ENCODE results near the gene WNT5A.

Gene WNT5A

GRCh38 chr3:55442861-55443260 lies 44.2 kb downstream of the WNT5A start:
- no peak for DNase-seq

DNA sequence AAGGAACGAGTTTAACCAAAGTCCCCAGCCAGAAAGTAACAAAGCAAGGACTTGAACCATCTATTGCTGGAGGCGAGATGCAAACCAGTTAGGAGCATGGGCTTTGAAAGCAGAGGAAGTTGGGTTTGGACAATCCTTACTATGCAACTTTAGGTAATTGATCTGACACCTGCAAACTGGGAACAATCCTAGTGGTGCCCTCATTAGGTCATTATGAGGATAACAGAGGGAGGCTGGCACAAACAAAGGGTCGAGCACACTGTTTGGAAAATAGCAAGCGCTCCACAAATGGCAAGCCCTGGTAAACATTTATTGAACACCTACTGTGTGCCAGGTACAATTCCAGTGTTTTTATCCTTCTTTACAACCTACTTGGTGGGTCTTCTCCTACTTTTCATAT lies 45.6 kb downstream of the WNT5A start:
- no peak for DNase-seq

GRCh38 chr3:55440104-55440708 lies 46.9 kb downstream of the WNT5A start:
- no peak for DNase-seq

- DNase-seq, result no peak
Measured at GRCh38 chr3:55439657-55440056, 47.4 kb downstream of the WNT5A start.

DNA sequence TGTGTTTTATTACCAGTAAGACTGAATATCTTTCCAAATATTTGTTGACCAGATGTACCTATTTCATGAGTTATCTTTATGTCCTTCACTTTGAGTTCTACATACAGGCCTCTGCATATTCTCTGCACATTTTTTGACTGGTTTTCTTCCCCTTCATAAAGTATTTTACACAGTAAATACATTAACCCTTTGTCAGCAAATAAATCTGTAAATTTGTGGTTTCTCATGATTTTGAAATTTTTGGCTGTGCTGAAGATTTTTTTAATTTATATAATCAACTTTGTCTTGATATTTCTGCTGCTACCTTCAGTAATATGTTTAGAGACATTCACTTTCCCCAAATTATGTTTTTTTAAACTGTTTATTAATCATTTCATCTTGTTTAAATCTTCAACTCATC lies 50.5 kb downstream of the WNT5A start:
- DNase-seq, result no peak

DNA sequence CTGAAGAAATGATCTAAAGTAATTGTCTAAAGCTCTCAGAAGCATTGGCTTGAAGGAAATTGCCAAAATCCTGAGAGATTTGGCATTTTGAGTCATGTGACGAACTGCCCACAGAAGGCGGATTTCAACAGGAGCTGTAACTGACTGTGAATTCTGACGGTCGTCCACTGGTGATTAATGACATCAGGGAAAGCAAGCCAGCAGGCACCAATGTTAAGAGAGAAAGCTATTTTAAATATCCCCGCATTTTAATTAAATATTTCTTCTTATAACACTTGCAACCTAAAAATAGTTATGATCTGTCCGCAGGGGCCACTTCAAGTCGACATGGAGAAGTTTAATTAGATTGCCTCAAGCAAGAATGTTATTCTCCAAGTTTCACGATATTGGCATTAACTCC lies 51.6 kb downstream of the WNT5A start:
- no peak for DNase-seq

GRCh38 chr3:55434789-55435188 lies 52.3 kb downstream of the WNT5A start:
- no peak for DNase-seq

- no peak for DNase-seq
Measured at GRCh38 chr3:55431041-55431440, 56.1 kb downstream of the WNT5A start.

GRCh38 chr3:55427739-55428138 lies 59.4 kb downstream of the WNT5A start:
- DNase-seq, result no peak

DNA sequence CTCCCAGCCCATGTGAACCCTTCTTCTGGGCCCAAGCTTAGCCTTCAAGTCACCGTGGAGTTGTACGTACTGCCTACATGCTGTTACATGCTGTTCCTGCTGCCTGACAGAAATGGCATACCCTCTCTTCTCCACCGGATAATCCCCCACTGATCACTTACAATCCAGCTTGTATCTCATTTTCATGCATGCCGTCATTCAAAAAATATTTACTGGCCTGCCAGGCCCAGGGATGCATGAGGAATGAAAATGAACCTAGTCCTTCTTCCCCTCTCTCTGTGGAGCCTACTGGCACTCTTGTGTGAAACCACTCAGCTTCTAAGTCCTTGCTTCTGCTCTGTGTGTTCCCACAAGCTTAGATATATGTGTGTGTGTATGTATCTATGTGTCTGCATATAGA lies 60.6 kb downstream of the WNT5A start:
- no peak for DNase-seq

GRCh38 chr3:55423782-55424181 lies 63.3 kb downstream of the WNT5A start:
- DNase-seq, result no peak

DNA sequence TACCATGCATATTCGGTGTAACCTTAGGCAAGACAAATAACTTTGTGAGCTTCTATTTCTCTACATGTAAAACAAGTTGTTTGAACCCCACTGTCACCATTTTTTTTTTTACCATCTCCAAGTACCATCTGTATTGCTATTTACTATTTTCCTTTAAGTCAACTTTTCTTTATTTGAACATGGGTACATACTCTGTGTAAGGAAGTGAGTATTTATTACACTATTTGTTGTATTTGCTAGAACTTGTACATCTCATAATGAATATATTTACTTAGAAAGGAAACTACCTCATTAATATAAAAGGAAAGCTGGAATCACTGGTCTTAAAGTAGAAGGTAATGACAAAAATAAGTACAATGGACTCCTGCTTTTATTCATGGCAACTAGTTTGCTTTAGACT lies 69.9 kb downstream of the WNT5A start:
- no peak for DNase-seq

- DNase-seq, result no peak
Measured at GRCh38 chr3:55416331-55416821, 70.7 kb downstream of the WNT5A start.
